ENCODE data around the gene GLRX5. TPM values are rescaled to one million over a fixed set of nuclear protein-coding genes. Genes with fewer than 3 reads are reported as not detected.

GLRX5 gene
- total and polyA plus RNA-seq, 3 experiments from 2014 or later = 52.9 to 72.9 (median 54.6) TPM

- Mint-ChIP-seq H3K27me3 (no peaks in the 10 kb centered on the region), H3K4me3 (peak overlapping the region in 1 of 7 donors; percentile 45), H3K36me3 (peaks cover 0 to 13% (median 0%) of the 10 kb centered on the region in 3 donors), H3K9me3 (no peaks in the 10 kb centered on the region), H3K4me1 (peaks cover 47 to 76% (median 65%) of the 10 kb centered on the region in 3 donors), H3K27ac (peak overlapping the region in 7 of 8 donors; percentile 23 to 92 (median 66))
- Histone ChIP-seq H3K9me3 (ENCODE audit: low read length) (no peaks in the 10 kb centered on the region), H3K27ac (ENCODE audit: low read depth, low read length) (no peak overlapping the region), H3K4me3 (ENCODE audit: low read length) (no peak overlapping the region), H3K4me1 (ENCODE audit: insufficient read depth, low read length) (peaks cover 54% of the 10 kb centered on the region), H3K27me3 (ENCODE audit: insufficient read depth, low read length, poor library complexity, severe bottlenecking) (no peaks in the 10 kb centered on the region), H3K36me3 (ENCODE audit: insufficient read depth, low read length) (no peaks in the 10 kb centered on the region)
- DNase-seq = no peak
- ChIA-PET POLR2A (no interaction called here), CTCF (interaction anchor here (0.6 to 4.7 kb wide), 7 partner anchors 8 to 100 kb away, joined by 3 to 110 read pairs (median 22); partner anchors contain the start of genes GLRX5 and SYNE3)
Observed at GRCh38 chr14:95525999-95526398, 8.9 kb upstream of the GLRX5 start.

- Histone ChIP-seq H3K27ac (ENCODE audit: low read depth, low read length) (peak overlapping the region; percentile 2), H3K9me3 (ENCODE audit: low read length) (no peaks in the 10 kb centered on the region), H3K27me3 (ENCODE audit: insufficient read depth, low read length, poor library complexity, severe bottlenecking) (no peaks in the 10 kb centered on the region), H3K4me3 (ENCODE audit: low read length) (no peak overlapping the region), H3K4me1 (ENCODE audit: insufficient read depth, low read length) (peaks cover 48% of the 10 kb centered on the region), H3K36me3 (ENCODE audit: insufficient read depth, low read length) (no peaks in the 10 kb centered on the region)
- no peak for DNase-seq
- Mint-ChIP-seq H3K4me3 (peak overlapping the region in 1 of 7 donors; percentile 2), H3K27me3 (no peaks in the 10 kb centered on the region), H3K27ac (peak overlapping the region in 6 of 8 donors; percentile 36 to 91 (median 66)), H3K9me3 (no peaks in the 10 kb centered on the region), H3K36me3 (peaks cover 0 to 14% (median 0%) of the 10 kb centered on the region in 3 donors), H3K4me1 (peaks cover 52 to 81% (median 69%) of the 10 kb centered on the region in 3 donors)
- ChIA-PET POLR2A (interaction anchor here (1.3 to 1.5 kb wide), 2 partner anchors 10 to 30 kb away, joined by 3 to 4 read pairs; partner anchors contain the start of gene SYNE3), CTCF (interaction anchor here (0.7 to 4.7 kb wide), 21 partner anchors 8 to 103 kb away, joined by 3 to 110 read pairs (median 5); partner anchors contain the start of genes GLRX5 and SYNE3)
Observed at GRCh38 chr14:95526483-95527386, 8.1 kb upstream of the GLRX5 start.

- Mint-ChIP-seq H3K9me3 (no peaks in the 10 kb centered on the region), H3K27me3 (no peaks in the 10 kb centered on the region), H3K4me1 (peaks cover 51 to 81% (median 69%) of the 10 kb centered on the region in 3 donors), H3K4me3 (peak overlapping the region in 1 of 7 donors; percentile 2), H3K36me3 (peaks cover 0 to 19% (median 0%) of the 10 kb centered on the region in 3 donors), H3K27ac (peak overlapping the region in 7 of 8 donors; percentile 1 to 91 (median 39))
- POLR2A ChIA-PET = interaction anchor here (1.3 to 1.5 kb wide), 2 partner anchors 11 to 31 kb away, joined by 3 to 4 read pairs; partner anchors contain the start of gene SYNE3
- CTCF ChIA-PET = interaction anchor here (0.7 to 4.7 kb wide), 21 partner anchors 9 to 101 kb away, joined by 3 to 110 read pairs (median 5); partner anchors contain the start of genes GLRX5 and SYNE3
- no peaks in the 10 kb centered on the region for H3K9me3 ChIP-seq (ENCODE audit: low read length)
- peaks cover 43% of the 10 kb centered on the region for H3K4me1 ChIP-seq (ENCODE audit: insufficient read depth, low read length)
- DNase-seq = peak in 4 of 5 donors; percentile 26 to 62 (median 40)
- H3K36me3 ChIP-seq (ENCODE audit: insufficient read depth, low read length) = no peaks in the 10 kb centered on the region
- H3K4me3 ChIP-seq (ENCODE audit: low read length) = no peak overlapping the region
- H3K27me3 ChIP-seq (ENCODE audit: insufficient read depth, low read length, poor library complexity, severe bottlenecking) = no peaks in the 10 kb centered on the region
- no peak overlapping the region for H3K27ac ChIP-seq (ENCODE audit: low read depth, low read length)
Observed at GRCh38 chr14:95527387-95528002, 7.4 kb upstream of the GLRX5 start.

GRCh38 chr14:95529216-95529615 is 5.6 kb upstream of the GLRX5 start:
- no peak for DNase-seq
- Histone ChIP-seq H3K9me3 (ENCODE audit: low read length) (no peaks in the 10 kb centered on the region), H3K27me3 (ENCODE audit: insufficient read depth, low read length, poor library complexity, severe bottlenecking) (no peaks in the 10 kb centered on the region), H3K4me1 (ENCODE audit: insufficient read depth, low read length) (peaks cover 40% of the 10 kb centered on the region), H3K27ac (ENCODE audit: low read depth, low read length) (no peak overlapping the region), H3K36me3 (ENCODE audit: insufficient read depth, low read length) (no peaks in the 10 kb centered on the region), H3K4me3 (ENCODE audit: low read length) (no peak overlapping the region)
- H3K4me1 Mint-ChIP-seq = peaks cover 48 to 78% (median 66%) of the 10 kb centered on the region in 3 donors
- POLR2A ChIA-PET = no interaction called here
- H3K36me3 Mint-ChIP-seq = peaks cover 0 to 22% (median 0%) of the 10 kb centered on the region in 3 donors
- H3K27ac Mint-ChIP-seq = peak overlapping the region in 3 of 8 donors; percentile 4 to 64 (median 63)
- H3K27me3 Mint-ChIP-seq = no peaks in the 10 kb centered on the region
- H3K9me3 Mint-ChIP-seq = no peaks in the 10 kb centered on the region
- CTCF ChIA-PET = interaction anchor here (0.7 to 4.7 kb wide), 3 partner anchors 9 to 102 kb away, joined by 3 to 110 read pairs (median 6); no protein-coding TSS in a partner anchor
- H3K4me3 Mint-ChIP-seq = no peak overlapping the region

GRCh38 chr14:95530473-95531276 is 4.2 kb upstream of the GLRX5 start:
- peaks cover 44 to 69% (median 61%) of the 10 kb centered on the region in 3 donors for H3K4me1 Mint-ChIP-seq
- POLR2A ChIA-PET = no interaction called here
- Histone ChIP-seq H3K27me3 (ENCODE audit: insufficient read depth, low read length, poor library complexity, severe bottlenecking) (no peaks in the 10 kb centered on the region), H3K36me3 (ENCODE audit: insufficient read depth, low read length) (no peaks in the 10 kb centered on the region), H3K4me1 (ENCODE audit: insufficient read depth, low read length) (peaks cover 33% of the 10 kb centered on the region), H3K4me3 (ENCODE audit: low read length) (no peak overlapping the region), H3K9me3 (ENCODE audit: low read length) (no peaks in the 10 kb centered on the region), H3K27ac (ENCODE audit: low read depth, low read length) (no peak overlapping the region)
- H3K27ac Mint-ChIP-seq = peak overlapping the region in 7 of 8 donors; percentile 11 to 90 (median 64)
- CTCF ChIA-PET = interaction anchor here (0.7 to 2.0 kb wide), 3 partner anchors 10 to 88 kb away, joined by 3 to 6 read pairs (median 3); partner anchors contain the start of gene SYNE3
- DNase-seq = no peak
- H3K9me3 Mint-ChIP-seq = no peaks in the 10 kb centered on the region
- H3K36me3 Mint-ChIP-seq = peaks cover 0 to 30% (median 0%) of the 10 kb centered on the region in 3 donors
- peaks cover 0 to 4% of the 10 kb centered on the region in 2 donors for H3K27me3 Mint-ChIP-seq
- peak overlapping the region in 1 of 7 donors; percentile 37 for H3K4me3 Mint-ChIP-seq

GRCh38 chr14:95531473-95531872 is 3.4 kb upstream of the GLRX5 start:
- no peak overlapping the region for H3K4me3 ChIP-seq (ENCODE audit: low read length)
- DNase-seq = no peak
- H3K27ac ChIP-seq (ENCODE audit: low read depth, low read length) = no peak overlapping the region
- no peaks in the 10 kb centered on the region for H3K36me3 ChIP-seq (ENCODE audit: insufficient read depth, low read length)
- no peaks in the 10 kb centered on the region for H3K27me3 ChIP-seq (ENCODE audit: insufficient read depth, low read length, poor library complexity, severe bottlenecking)
- peaks cover 0 to 30% (median 0%) of the 10 kb centered on the region in 3 donors for H3K36me3 Mint-ChIP-seq
- no peak overlapping the region for H3K4me3 Mint-ChIP-seq
- H3K4me1 ChIP-seq (ENCODE audit: insufficient read depth, low read length) = peaks cover 41% of the 10 kb centered on the region
- CTCF ChIA-PET = interaction anchor here (1.1 to 2.0 kb wide), 2 partner anchors 11 to 89 kb away, joined by 3 to 6 read pairs; no protein-coding TSS in a partner anchor
- H3K9me3 Mint-ChIP-seq = no peaks in the 10 kb centered on the region
- H3K4me1 Mint-ChIP-seq = peaks cover 48 to 69% (median 65%) of the 10 kb centered on the region in 3 donors
- H3K9me3 ChIP-seq (ENCODE audit: low read length) = no peaks in the 10 kb centered on the region
- POLR2A ChIA-PET = no interaction called here
- H3K27ac Mint-ChIP-seq = peak overlapping the region in 4 of 8 donors; percentile 11 to 89 (median 60)
- peaks cover 0 to 4% of the 10 kb centered on the region in 2 donors for H3K27me3 Mint-ChIP-seq

- H3K4me1 ChIP-seq (ENCODE audit: insufficient read depth, low read length) = peaks cover 41% of the 10 kb centered on the region
- CTCF ChIA-PET = interaction anchor here (2.0 to 4.6 kb wide), 2 partner anchors 8 to 90 kb away, joined by 6 to 22 read pairs; no protein-coding TSS in a partner anchor
- H3K4me3 ChIP-seq (ENCODE audit: low read length) = no peak overlapping the region
- peaks cover 0 to 30% (median 0%) of the 10 kb centered on the region in 3 donors for H3K36me3 Mint-ChIP-seq
- peaks cover 53 to 69% (median 69%) of the 10 kb centered on the region in 3 donors for H3K4me1 Mint-ChIP-seq
- no peak for DNase-seq
- peak overlapping the region in 6 of 7 donors; percentile 2 to 98 (median 52) for H3K4me3 Mint-ChIP-seq
- peak overlapping the region in 7 of 8 donors; percentile 56 to 94 (median 76) for H3K27ac Mint-ChIP-seq
- H3K27me3 Mint-ChIP-seq = peaks cover 0 to 4% of the 10 kb centered on the region in 2 donors
- H3K27ac ChIP-seq (ENCODE audit: low read depth, low read length) = no peak overlapping the region
- no peaks in the 10 kb centered on the region for H3K9me3 Mint-ChIP-seq
- POLR2A ChIA-PET = interaction anchor here (2.9 kb wide), 1 partner anchor 8 kb away, joined by 13 read pairs; no protein-coding TSS in a partner anchor
- no peaks in the 10 kb centered on the region for H3K9me3 ChIP-seq (ENCODE audit: low read length)
- no peaks in the 10 kb centered on the region for H3K36me3 ChIP-seq (ENCODE audit: insufficient read depth, low read length)
- no peaks in the 10 kb centered on the region for H3K27me3 ChIP-seq (ENCODE audit: insufficient read depth, low read length, poor library complexity, severe bottlenecking)
Observed at GRCh38 chr14:95531969-95532368, 2.9 kb upstream of the GLRX5 start.

Measured in CD8-positive, alpha-beta memory T cell (primary cell).